WTC11 (cell line): Measurements from ENCODE around the gene RUSF1. TPM values are rescaled to one million over a fixed set of nuclear protein-coding genes. Genes with fewer than 3 reads are reported as not detected.
A peak's percentile ranks its signal among the peaks of the same experiment; 100 is the strongest.
"Not testable (repeated sequence)": the region's sequence is repeated elsewhere in the genome, so short reads cannot be mapped to it uniquely, and the experiment has no call there.

ENCODE experiments used
- ATAC-seq: fragments of 200-7000 bp; cut with Tn5 transposase; 2 replicates; pipeline ENCODE4 v1.10.0; 2021; ENCODE audit warnings: mild to moderate bottlenecking, moderate library complexity
- CTCF ChIA-PET: fragments of 300-600 bp; sonication (Branson Sonifier 250); formaldehyde crosslinking; loops from one replicate; lab custom pipeline; 2021; ENCODE audit warnings: antibody characterized with exemption; lab: Charles Lee
- POLR2A ChIA-PET: fragments of 350-600 bp; sonication (Branson Sonifier 250); formaldehyde crosslinking; loops from one replicate; lab custom pipeline; 2021; ENCODE audit warnings: antibody characterized with exemption; lab: Charles Lee
- DNase-seq: peaks from one replicate; pipeline ENCODE4 v3.0.0; 2021; ENCODE audit warnings: low spot score
- H3K27ac Mint-ChIP-seq: 2 replicates; pipeline ENCODE4 v1.8.0; 2021; ENCODE audit warnings: mixed read lengths
- H3K27me3 Mint-ChIP-seq: 2 replicates; pipeline ENCODE4 v1.8.0; 2021; ENCODE audit warnings: low read depth, mild to moderate bottlenecking, moderate library complexity, mixed read lengths
- H3K36me3 Mint-ChIP-seq: 2 replicates; pipeline ENCODE4 v1.8.0; 2021; ENCODE audit warnings: mixed read lengths
- H3K4me1 Mint-ChIP-seq: 2 replicates; pipeline ENCODE4 v1.8.0; 2022; ENCODE audit warnings: mixed read lengths
- H3K4me3 Mint-ChIP-seq: 2 replicates; pipeline ENCODE4 v1.8.0; 2021; ENCODE audit warnings: mild to moderate bottlenecking, moderate library complexity, mixed read lengths
- H3K9me3 Mint-ChIP-seq: 2 replicates; pipeline ENCODE4 v1.8.0; 2021; ENCODE audit warnings: mixed read lengths
- ARID4B ChIP-seq: sonication (generic); formaldehyde crosslinking; IDR thresholded peaks from 2 replicates; pipeline ENCODE4 v1.8.0; 2023; ENCODE audit warnings: missing genetic modification reagents, mild to moderate bottlenecking, borderline replicate concordance
- CBFB ChIP-seq: sonication (generic); formaldehyde crosslinking; IDR thresholded peaks from 2 replicates; pipeline ENCODE4 v1.8.1; 2022; ENCODE audit warnings: mild to moderate bottlenecking, low read depth, missing genetic modification reagents
- CREB1 ChIP-seq: sonication (generic); formaldehyde crosslinking; IDR thresholded peaks from 2 replicates; pipeline ENCODE4 v1.8.0; 2023; ENCODE audit warnings: mild to moderate bottlenecking, missing genetic modification reagents
- CREM ChIP-seq: sonication (generic); formaldehyde crosslinking; IDR thresholded peaks from 2 replicates; pipeline ENCODE4 v1.8.1; 2022; ENCODE audit warnings: mild to moderate bottlenecking, missing genetic modification reagents, moderate library complexity
- E2F5 ChIP-seq: sonication (generic); formaldehyde crosslinking; IDR thresholded peaks from 2 replicates; pipeline ENCODE4 v1.8.1; 2022; ENCODE audit warnings: mild to moderate bottlenecking, moderate library complexity, missing genetic modification reagents
- FOXK1 ChIP-seq: sonication (generic); formaldehyde crosslinking; IDR thresholded peaks from 2 replicates; pipeline ENCODE4 v1.8.0; 2022; ENCODE audit warnings: mild to moderate bottlenecking, moderate library complexity, missing genetic modification reagents
- FOXP1 ChIP-seq: sonication (generic); formaldehyde crosslinking; IDR thresholded peaks from 2 replicates; pipeline ENCODE4 v1.8.0; 2022; ENCODE audit warnings: missing genetic modification reagents, mild to moderate bottlenecking, moderate library complexity, borderline replicate concordance
- HMGA2 ChIP-seq: fragments of 250-450 bp; sonication (Bioruptor Pico); IDR thresholded peaks from 2 replicates; pipeline ENCODE4 v1.4.0; 2021; ENCODE audit warnings: mild to moderate bottlenecking, moderate library complexity
- NFE2L1 ChIP-seq: sonication (generic); formaldehyde crosslinking; IDR thresholded peaks from 2 replicates; pipeline ENCODE4 v1.8.1; 2023; ENCODE audit warnings: missing genetic modification reagents
- NFYB ChIP-seq: sonication (generic); formaldehyde crosslinking; conservative IDR thresholded peaks from 2 replicates; pipeline ENCODE4 v1.8.0; 2022; ENCODE audit warnings: low read depth, missing genetic modification reagents
- NR1H2 ChIP-seq: sonication (generic); formaldehyde crosslinking; IDR thresholded peaks from 2 replicates; pipeline ENCODE4 v1.9.0; 2021; ENCODE audit warnings: mild to moderate bottlenecking, moderate library complexity, missing genetic modification reagents
- PRRX2 ChIP-seq: fragments of 250-450 bp; sonication (Bioruptor Pico); IDR thresholded peaks from 2 replicates; pipeline ENCODE4 v1.8.0; 2021; ENCODE audit warnings: mild to moderate bottlenecking
- RORB ChIP-seq: fragments of 250-450 bp; sonication (Bioruptor Pico); IDR thresholded peaks from 2 replicates; pipeline ENCODE4 v1.9.0; 2021; ENCODE audit warnings: mild to moderate bottlenecking
- SP1 ChIP-seq: sonication (generic); formaldehyde crosslinking; conservative IDR thresholded peaks from 2 replicates; pipeline ENCODE4 v1.8.1; 2022; ENCODE audit warnings: missing genetic modification reagents
- STAT6 ChIP-seq: sonication (generic); formaldehyde crosslinking; conservative IDR thresholded peaks from 2 replicates; pipeline ENCODE4 v1.8.1; 2023; ENCODE audit warnings: mild to moderate bottlenecking, low read depth, missing genetic modification reagents, moderate library complexity
- TP53 ChIP-seq: sonication (generic); formaldehyde crosslinking; IDR thresholded peaks from 2 replicates; pipeline ENCODE4 v1.8.1; 2023; ENCODE audit warnings: mild to moderate bottlenecking, missing genetic modification reagents
- ZMAT4 ChIP-seq: fragments of 250-450 bp; sonication (Bioruptor Pico); IDR thresholded peaks from 2 replicates; pipeline ENCODE4 v1.9.0; 2021; ENCODE audit warnings: mild to moderate bottlenecking
- ZNF121 ChIP-seq: sonication (generic); formaldehyde crosslinking; IDR thresholded peaks from 2 replicates; pipeline ENCODE4 v1.8.0; 2023; ENCODE audit warnings: missing genetic modification reagents
- total RNA-seq: library from RNA; stranded (reverse); gene quantifications from 3 replicates; pipeline ENCODE4 v1.2.3, GENCODE V29; 2021
- TF ChIP-seq, protein P1 (sequence below): sonication (generic); formaldehyde crosslinking; IDR thresholded peaks from 2 replicates; pipeline ENCODE4 v1.8.1; 2022; ENCODE audit warnings: mild to moderate bottlenecking, missing genetic modification reagents, moderate library complexity, borderline replicate concordance
- TF ChIP-seq, protein P2 (sequence below): fragments of 250-450 bp; sonication (Bioruptor Pico); IDR thresholded peaks from 2 replicates; pipeline ENCODE4 v1.9.0; 2021; ENCODE audit warnings: moderate library complexity, mild to moderate bottlenecking, inconsistent platforms, borderline replicate concordance

Gene RUSF1
- total RNA-seq, 1 experiment from 2014 or later, result 35.9 TPM

DNA sequence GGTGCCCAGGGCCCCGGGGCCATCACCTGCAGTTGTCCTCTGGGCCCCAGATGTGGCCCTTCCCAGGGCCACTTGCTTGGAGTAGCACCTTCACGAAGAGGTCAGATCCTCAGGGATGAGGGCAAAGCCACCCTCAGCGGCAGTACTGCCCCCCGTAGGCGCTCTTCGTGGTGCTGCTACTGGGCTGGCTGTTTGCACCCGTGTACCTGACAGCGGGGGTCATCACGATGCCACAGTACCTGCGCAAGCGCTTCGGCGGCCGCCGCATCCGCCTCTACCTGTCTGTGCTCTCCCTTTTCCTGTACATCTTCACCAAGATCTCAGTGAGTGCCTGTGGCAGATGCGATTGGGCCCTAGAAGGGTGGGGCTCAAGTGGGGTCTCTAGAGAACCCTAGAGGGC lies 22.6 kb downstream of the RUSF1 start (continued):
- TF ChIP-seq E2F5 (CRISPR knock-in tag) (no peak), STAT6 (CRISPR knock-in tag) (no peak), FOXK1 (CRISPR knock-in tag) (no peak), ZNF121 (no peak), CBFB (CRISPR knock-in tag) (no peak), FOXP1 (CRISPR knock-in tag) (no peak), NFE2L1 (CRISPR knock-in tag) (no peak), NR1H2 (CRISPR knock-in tag) (no peak), TP53 (CRISPR knock-in tag) (no peak)
- TF ChIP-seq, protein P1, sequence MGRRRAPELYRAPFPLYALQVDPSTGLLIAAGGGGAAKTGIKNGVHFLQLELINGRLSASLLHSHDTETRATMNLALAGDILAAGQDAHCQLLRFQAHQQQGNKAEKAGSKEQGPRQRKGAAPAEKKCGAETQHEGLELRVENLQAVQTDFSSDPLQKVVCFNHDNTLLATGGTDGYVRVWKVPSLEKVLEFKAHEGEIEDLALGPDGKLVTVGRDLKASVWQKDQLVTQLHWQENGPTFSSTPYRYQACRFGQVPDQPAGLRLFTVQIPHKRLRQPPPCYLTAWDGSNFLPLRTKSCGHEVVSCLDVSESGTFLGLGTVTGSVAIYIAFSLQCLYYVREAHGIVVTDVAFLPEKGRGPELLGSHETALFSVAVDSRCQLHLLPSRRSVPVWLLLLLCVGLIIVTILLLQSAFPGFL (CRISPR knock-in tag), result no peak
- TF ChIP-seq, all 79 proteins: peak for 0

- DNase-seq (peak; percentile 43), ATAC-seq (peak; percentile 4; the same call in 1 of the 2 replicates)
- Mint-ChIP-seq H3K4me1 (peaks cover 8% of the 10 kb centered on the region), H3K27me3 (peaks cover 92% of the 10 kb centered on the region), H3K4me3 (no peak overlapping the region), H3K36me3 (no peaks in the 10 kb centered on the region), H3K27ac (no peak overlapping the region), H3K9me3 (no peaks in the 10 kb centered on the region)
- TF ChIP-seq RORB (CRISPR knock-in tag) (no peak), NFYB (no peak), PRRX2 (CRISPR knock-in tag) (no peak), CREB1 (CRISPR knock-in tag) (no peak), CREM (CRISPR knock-in tag) (no peak), NR1H2 (CRISPR knock-in tag) (no peak)
- ChIA-PET POLR2A (no interaction called here), CTCF (interaction anchor here (1.6 kb wide), 1 partner anchor 12 kb away, joined by 5 read pairs; no protein-coding TSS in a partner anchor)
Observed at GRCh38 chr16:31484491-31485171, 23.6 kb downstream of the RUSF1 start.

DNA sequence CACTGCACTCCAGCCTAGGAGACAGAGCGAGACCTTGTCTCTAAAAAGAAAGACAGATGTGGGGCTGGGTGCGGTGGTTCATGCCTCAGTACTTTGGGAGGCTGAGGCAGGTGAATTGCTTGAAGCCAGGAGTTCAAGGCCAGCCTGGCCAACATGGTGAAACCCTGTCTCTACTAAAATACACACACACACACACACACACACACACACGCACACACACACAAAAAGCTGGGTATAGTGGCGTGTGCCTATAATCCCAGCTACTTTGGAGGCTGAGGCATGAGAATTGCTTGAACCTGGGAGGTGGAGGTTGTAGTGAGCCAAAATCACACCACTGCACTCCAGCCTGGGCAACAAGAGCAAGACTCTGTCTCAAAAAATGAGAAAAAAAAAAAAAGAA lies 24.1 kb downstream of the RUSF1 start:
- H3K4me1 Mint-ChIP-seq, H3K36me3 Mint-ChIP-seq, POLR2A ChIA-PET, H3K9me3 Mint-ChIP-seq, H3K27ac Mint-ChIP-seq, DNase-seq, H3K4me3 Mint-ChIP-seq, CTCF ChIA-PET, ATAC-seq: not testable (repeated sequence)
- peaks cover 92% of the 10 kb centered on the region for H3K27me3 Mint-ChIP-seq

DNA sequence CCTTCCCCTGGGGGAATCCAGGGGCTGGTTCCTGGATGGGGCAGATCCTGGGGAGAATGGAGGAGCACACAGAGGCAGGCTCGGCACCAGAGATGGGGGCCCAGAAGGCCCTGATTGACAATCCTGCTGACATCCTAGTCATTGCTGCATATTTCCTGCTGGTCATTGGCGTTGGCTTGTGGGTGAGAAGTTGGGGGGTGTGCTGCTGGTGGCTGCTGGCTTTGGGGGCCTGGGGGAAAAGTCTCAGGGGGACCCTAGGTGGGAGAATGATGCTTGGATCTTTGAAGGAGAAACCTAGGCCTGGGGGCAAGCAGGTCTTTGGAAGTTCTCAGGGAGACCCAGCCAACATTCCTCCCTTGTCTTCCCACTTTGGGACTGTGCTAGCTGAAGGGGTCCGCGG lies 25.1 kb downstream of the RUSF1 start, which contains the start of gene SLC5A2:
SLC5A2 (plus strand) TSS at position 43 of the 400 bp plus-strand sequence; CDS start at position 57, 14 bp downstream.
- H3K9me3 Mint-ChIP-seq, result no peaks in the 10 kb centered on the region
- H3K27ac Mint-ChIP-seq, result no peak within 1 kb of the TSS
- no peak within 1 kb of the TSS for H3K4me3 Mint-ChIP-seq
- peaks cover 91% of the 10 kb centered on the region for H3K27me3 Mint-ChIP-seq
- CTCF ChIA-PET, result interaction anchor here (1.8 to 13.1 kb wide), 2 partner anchors 10 to 26 kb away, joined by 4 to 221 read pairs; partner anchors contain the start of gene ARMC5
- H3K36me3 Mint-ChIP-seq, result no peaks in the 10 kb centered on the region
- DNase-seq, result no peak
- peaks cover 9% of the 10 kb centered on the region for H3K4me1 Mint-ChIP-seq
- no peak for ATAC-seq
- POLR2A ChIA-PET, result no interaction called here
- TF ChIP-seq RORB (CRISPR knock-in tag) (no peak), HMGA2 (CRISPR knock-in tag) (no peak), NR1H2 (CRISPR knock-in tag) (no peak), SP1 (no peak), ARID4B (no peak), ZMAT4 (no peak)
- TF ChIP-seq, protein P2, sequence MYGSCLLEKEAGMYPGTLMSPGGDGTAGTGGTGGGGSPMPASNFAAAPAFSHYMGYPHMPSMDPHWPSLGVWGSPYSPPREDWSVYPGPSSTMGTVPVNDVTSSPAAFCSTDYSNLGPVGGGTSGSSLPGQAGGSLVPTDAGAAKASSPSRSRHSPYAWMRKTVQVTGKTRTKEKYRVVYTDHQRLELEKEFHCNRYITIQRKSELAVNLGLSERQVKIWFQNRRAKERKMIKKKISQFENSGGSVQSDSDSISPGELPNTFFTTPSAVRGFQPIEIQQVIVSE, result no peak
